ENCODE measurements around the gene NDUFAB1. TPM values are rescaled to one million over a fixed set of nuclear protein-coding genes. Genes with fewer than 3 reads are reported as not detected.

Gene NDUFAB1
- total and polyA plus RNA-seq, 2 of the 13 experiments (the other 11 are each of a cell fraction or from before 2014, with no cell fraction given) = 221 to 601 TPM

DNA sequence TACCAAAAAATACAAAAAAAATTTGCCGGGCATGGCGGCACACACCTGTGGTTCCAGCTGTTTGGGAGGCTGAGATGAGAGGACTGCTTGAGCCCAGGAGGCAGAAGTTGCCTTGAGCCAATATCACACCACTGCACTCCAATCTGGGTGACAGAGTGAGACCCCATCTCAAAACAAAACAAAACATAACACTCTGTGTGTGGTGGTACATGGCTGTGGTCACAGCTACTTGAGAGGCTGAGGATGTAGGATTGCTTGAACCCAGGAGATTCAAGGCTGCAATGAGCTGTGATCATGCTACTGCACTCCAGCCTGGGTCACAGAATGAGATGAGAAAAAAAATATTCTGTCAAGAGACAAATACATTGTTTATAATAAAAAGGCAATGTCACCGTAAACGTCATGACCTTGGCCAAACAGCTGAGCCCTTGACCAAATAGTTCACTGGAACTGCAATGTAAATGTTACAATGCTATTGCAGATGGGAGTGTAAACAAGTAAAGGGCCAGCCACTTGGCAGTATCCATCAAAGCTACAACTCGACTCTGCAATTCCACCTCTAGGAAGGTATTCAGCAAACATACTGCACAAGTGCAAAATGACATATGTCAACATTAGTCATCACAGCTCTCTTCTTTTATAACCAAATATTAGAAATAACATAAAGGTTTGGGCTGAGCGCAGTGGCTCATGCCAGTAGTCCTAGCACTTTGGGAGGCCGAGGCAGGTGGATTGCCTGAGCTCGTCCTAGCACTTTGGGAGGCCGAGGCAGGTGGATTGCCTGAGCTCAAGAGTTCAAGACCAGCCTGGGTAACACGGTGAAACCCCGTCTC lies 55.9 kb downstream of the NDUFAB1 start (continued):
- TF ChIP-seq ZNF407 (CRISPR knock-in tag; IDR thresholded peaks at IDR 0.05; ENCODE audit: not compliant biosample characterization) (no peak), DNMT1 (CRISPR knock-in tag; IDR thresholded peaks at IDR 0.05) (no peak), MTA1 (CRISPR knock-in tag; IDR thresholded peaks at IDR 0.05; ENCODE audit: borderline replicate concordance) (peak; percentile 55; the same call in 1 of the 2 replicates), ZNF597 (CRISPR knock-in tag; IDR thresholded peaks at IDR 0.05) (no peak), ZNF75D (CRISPR knock-in tag; IDR thresholded peaks at IDR 0.05; ENCODE audit: borderline replicate concordance) (no peak), ZSCAN22 (CRISPR knock-in tag; IDR thresholded peaks at IDR 0.05) (no peak), ZBTB25 (CRISPR knock-in tag; IDR thresholded peaks at IDR 0.05) (peak; percentile 98), LCORL (IDR thresholded peaks at IDR 0.05) (no peak; the same call in 1 of the 2 replicates), LCORL (CRISPR knock-in tag; IDR thresholded peaks at IDR 0.05) (peak; percentile 96), ZNF564 (CRISPR knock-in tag; IDR thresholded peaks at IDR 0.05) (no peak; the same call in none of the 2 replicates), NFKBIZ (CRISPR knock-in tag; IDR thresholded peaks at IDR 0.05) (peak; percentile 97), HDAC1 (CRISPR knock-in tag; IDR thresholded peaks at IDR 0.05) (peak; percentile 99), ZNF605 (CRISPR knock-in tag; IDR thresholded peaks at IDR 0.05) (peak; percentile 81)
- TF ChIP-seq, protein P1, sequence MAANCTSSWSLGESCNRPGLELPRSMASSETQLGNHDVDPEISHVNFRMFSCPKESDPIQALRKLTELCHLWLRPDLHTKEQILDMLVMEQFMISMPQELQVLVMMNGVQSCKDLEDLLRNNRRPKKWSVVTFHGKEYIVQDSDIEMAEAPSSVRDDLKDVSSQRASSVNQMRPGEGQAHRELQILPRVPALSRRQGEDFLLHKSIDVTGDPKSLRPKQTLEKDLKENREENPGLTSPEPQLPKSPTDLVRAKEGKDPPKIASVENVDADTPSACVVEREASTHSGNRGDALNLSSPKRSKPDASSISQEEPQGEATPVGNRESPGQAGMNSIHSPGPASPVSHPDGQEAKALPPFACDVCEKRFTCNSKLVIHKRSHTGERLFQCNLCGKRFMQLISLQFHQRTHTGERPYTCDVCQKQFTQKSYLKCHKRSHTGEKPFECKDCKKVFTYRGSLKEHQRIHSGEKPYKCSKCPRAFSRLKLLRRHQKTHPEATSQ (CRISPR knock-in tag; IDR thresholded peaks at IDR 0.05; ENCODE audit: borderline replicate concordance) = 0 out of 2 replicates have a peak, but pooled peaks have one; percentile 56
- TF ChIP-seq, protein P2, sequence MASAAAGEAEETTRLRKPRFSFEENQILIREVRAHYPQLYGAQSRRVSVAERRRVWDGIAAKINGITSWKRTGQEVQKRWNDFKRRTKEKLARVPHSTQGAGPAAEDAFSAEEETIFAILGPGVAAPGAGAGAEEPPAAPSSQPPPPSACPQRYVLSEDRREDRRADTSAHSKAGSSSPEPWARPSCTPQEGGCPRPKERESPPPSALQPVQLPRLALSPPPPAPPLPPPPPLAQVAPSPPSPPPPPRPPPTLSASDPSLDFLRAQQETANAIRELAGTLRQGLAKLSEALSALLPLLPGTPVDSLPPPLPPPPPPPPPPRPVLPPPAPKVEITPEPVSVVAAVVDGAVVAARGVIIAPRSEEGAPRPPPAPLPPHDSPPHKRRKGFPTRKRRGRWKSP (CRISPR knock-in tag; IDR thresholded peaks at IDR 0.05) = peak; percentile 84; the same call in 1 of the 2 replicates

All from HepG2 (cell line).